ENCODE data around the gene FAN1. TPM values are rescaled to one million over a fixed set of nuclear protein-coding genes. Genes with fewer than 3 reads are reported as not detected.

The FAN1 gene
- total and polyA plus RNA-seq, 9 of the 15 experiments (the other 6 are each of a cell fraction or from before 2014, with no cell fraction given): 1.5 to 16.8 (median 12.0) TPM

DNA sequence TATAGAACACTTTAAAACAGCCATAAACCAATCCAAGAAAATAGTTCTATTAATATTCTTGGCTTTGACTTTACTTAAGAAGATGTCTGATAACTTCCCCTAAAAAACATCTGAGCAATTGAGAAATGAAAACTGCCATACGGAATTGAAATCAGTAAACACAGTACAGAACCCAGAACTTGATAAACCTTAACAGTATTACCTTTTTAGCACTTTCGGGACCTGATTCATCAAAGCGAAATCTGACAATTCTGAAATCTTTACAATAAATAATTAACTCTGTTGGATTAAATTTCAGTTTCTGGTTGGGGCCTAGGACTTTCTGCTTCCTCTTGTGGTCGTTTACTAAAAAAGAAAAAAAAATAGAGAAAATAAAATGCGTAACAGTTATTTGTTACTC, 70.4 kb downstream of the FAN1 start:
- no peaks in the 10 kb centered on the region for H3K79me2 ChIP-seq (ENCODE audit: control insufficient read depth, insufficient read depth, low read length)
- WGBS (ENCODE audit: insufficient coverage, low coverage, missing lambda C conversion rate): 70% methylated on average over 5 of the region's 5 CpGs
- intact Hi-C loops (cut with micrococcal nuclease) (no loop called here), in situ Hi-C loops (cut with MboI) (no loop called here)
- H3K36me3 ChIP-seq (ENCODE audit: control insufficient read depth, insufficient read depth, low read length): peaks cover 12% of the 10 kb centered on the region; the same call in 2 of the 3 replicates
- no peak for TF ChIP-seq ARHGAP35 (IDR thresholded peaks at IDR 0.05; ENCODE audit: partially characterized antibody)
- TF ChIP-seq GABPB2 (CRISPR knock-in tag; conservative IDR thresholded peaks at IDR 0.05): no peak
- TF ChIP-seq, protein P1, sequence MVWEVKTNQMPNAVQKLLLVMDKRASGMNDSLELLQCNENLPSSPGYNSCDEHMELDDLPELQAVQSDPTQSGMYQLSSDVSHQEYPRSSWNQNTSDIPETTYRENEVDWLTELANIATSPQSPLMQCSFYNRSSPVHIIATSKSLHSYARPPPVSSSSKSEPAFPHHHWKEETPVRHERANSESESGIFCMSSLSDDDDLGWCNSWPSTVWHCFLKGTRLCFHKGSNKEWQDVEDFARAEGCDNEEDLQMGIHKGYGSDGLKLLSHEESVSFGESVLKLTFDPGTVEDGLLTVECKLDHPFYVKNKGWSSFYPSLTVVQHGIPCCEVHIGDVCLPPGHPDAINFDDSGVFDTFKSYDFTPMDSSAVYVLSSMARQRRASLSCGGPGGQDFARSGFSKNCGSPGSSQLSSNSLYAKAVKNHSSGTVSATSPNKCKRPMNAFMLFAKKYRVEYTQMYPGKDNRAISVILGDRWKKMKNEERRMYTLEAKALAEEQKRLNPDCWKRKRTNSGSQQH (CRISPR knock-in tag; IDR thresholded peaks at IDR 0.05): no peak
- no peak for TF ChIP-seq ZNF76 (CRISPR knock-in tag; IDR thresholded peaks at IDR 0.05; ENCODE audit: borderline replicate concordance)
- no peak for TF ChIP-seq CCNT2 (IDR thresholded peaks at IDR 0.05; ENCODE audit: borderline replicate concordance, extremely low read depth, insufficient read length, low read depth, low read length)
- TF ChIP-seq, protein P2, sequence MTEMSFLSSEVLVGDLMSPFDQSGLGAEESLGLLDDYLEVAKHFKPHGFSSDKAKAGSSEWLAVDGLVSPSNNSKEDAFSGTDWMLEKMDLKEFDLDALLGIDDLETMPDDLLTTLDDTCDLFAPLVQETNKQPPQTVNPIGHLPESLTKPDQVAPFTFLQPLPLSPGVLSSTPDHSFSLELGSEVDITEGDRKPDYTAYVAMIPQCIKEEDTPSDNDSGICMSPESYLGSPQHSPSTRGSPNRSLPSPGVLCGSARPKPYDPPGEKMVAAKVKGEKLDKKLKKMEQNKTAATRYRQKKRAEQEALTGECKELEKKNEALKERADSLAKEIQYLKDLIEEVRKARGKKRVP (CRISPR knock-in tag; IDR thresholded peaks at IDR 0.05): no peak
- no peak for TF ChIP-seq ZNF174 (CRISPR knock-in tag; IDR thresholded peaks at IDR 0.05)
- no peak for TF ChIP-seq BACH1 (tag; IDR thresholded peaks at IDR 0.05)
- TF ChIP-seq, protein P3, sequence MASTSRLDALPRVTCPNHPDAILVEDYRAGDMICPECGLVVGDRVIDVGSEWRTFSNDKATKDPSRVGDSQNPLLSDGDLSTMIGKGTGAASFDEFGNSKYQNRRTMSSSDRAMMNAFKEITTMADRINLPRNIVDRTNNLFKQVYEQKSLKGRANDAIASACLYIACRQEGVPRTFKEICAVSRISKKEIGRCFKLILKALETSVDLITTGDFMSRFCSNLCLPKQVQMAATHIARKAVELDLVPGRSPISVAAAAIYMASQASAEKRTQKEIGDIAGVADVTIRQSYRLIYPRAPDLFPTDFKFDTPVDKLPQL (IDR thresholded peaks at IDR 0.05; ENCODE audit: extremely low read depth, insufficient read length): no peak
- ATAC-seq: no peak
- no peak overlapping the region for H3K4me2 ChIP-seq (ENCODE audit: insufficient read depth, low read length)
- no peaks in the 10 kb centered on the region for H3K9me3 ChIP-seq (replicated peaks; ENCODE audit: control insufficient read depth, insufficient read depth, low read depth, low read length)
- no peak overlapping the region for H3K9ac ChIP-seq (ENCODE audit: insufficient read depth in 1 of 2, low read depth in 2 of 2, low read length in 2 of 2)
- ChIA-PET POLR2A (interaction anchor here (0.5 to 2.0 kb wide), 3 partner anchors 11 to 17 kb away, joined by 3 to 5 read pairs (median 4); partner anchors contain the start of gene MTMR10), CTCF (ENCODE audit: low intra/inter-chr PET ratio) (no interaction called here)
- H2AFZ ChIP-seq (ENCODE audit: low read depth, low read length): no peak overlapping the region
- no peak overlapping the region for H3K4me3 ChIP-seq
- peaks cover 9% of the 10 kb centered on the region; the same call in 1 of the 2 replicates for H4K20me1 ChIP-seq (replicated peaks; ENCODE audit: control insufficient read depth, insufficient read depth, low read length)
- peaks cover 0 to 3% of the 10 kb centered on the region in 2 experiments; a peak in 1 of 5 replicates for H3K4me1 ChIP-seq (replicated peaks in 1 of 2; ENCODE audit: control insufficient read depth in 2 of 2, insufficient read depth in 2 of 2, low read length in 2 of 2)
- BruUV-seq (replicated peaks): no TSS peak
- no peaks in the 10 kb centered on the region for H3K9me1 ChIP-seq (ENCODE audit: control insufficient read depth, insufficient read depth, low read length)
- no peak for DNase-seq (ENCODE audit: extremely low read depth in 1 of 4, low spot score in 3 of 4)
- no peak overlapping the region for H3K27ac ChIP-seq (ENCODE audit: extremely low read depth, low read depth, low read length)
- H3K27me3 ChIP-seq (ENCODE audit: control insufficient read depth in 2 of 2, insufficient read depth in 2 of 2, low read length in 2 of 2): no peaks in the 10 kb centered on the region
- FAIRE-seq: no peak
